Progenitor cell of endocrine pancreas (in vitro differentiated cells): ENCODE measurements around the gene PNPLA5. TPM values are rescaled to one million over a fixed set of nuclear protein-coding genes. Genes with fewer than 3 reads are reported as not detected.

ENCODE experiments used
- DNase-seq: peaks from one replicate; pipeline ENCODE4 v3.0.0; 2021; ENCODE audit warnings: low spot score; ENCODE audit not compliant: unreplicated experiment
- H3K27ac Mint-ChIP-seq: 2 replicates; pipeline ENCODE4 v1.8.0; 2021; ENCODE audit warnings: mild to moderate bottlenecking, moderate library complexity, mixed read lengths
- H3K27me3 Mint-ChIP-seq: 2 replicates; pipeline ENCODE4 v1.8.0; 2021; ENCODE audit warnings: mixed read lengths
- H3K36me3 Mint-ChIP-seq: 2 replicates; pipeline ENCODE4 v1.8.0; 2022; ENCODE audit warnings: mixed read lengths; ENCODE audit not compliant: insufficient read depth
- H3K4me1 Mint-ChIP-seq: 2 replicates; pipeline ENCODE4 v1.8.0; 2021; ENCODE audit warnings: low read depth, mixed read lengths
- H3K4me3 Mint-ChIP-seq: 2 replicates; pipeline ENCODE4 v1.8.0; 2021; ENCODE audit warnings: low read depth, mild to moderate bottlenecking, moderate library complexity, mixed read lengths
- H3K9me3 Mint-ChIP-seq: 2 replicates; pipeline ENCODE4 v1.8.0; 2021; ENCODE audit warnings: low read depth, mixed read lengths
- CTCF ChIP-seq: fragments of 200-600 bp; sonication (generic); IDR thresholded peaks from one replicate; pipeline ENCODE4 v1.5.0; 2021; ENCODE audit warnings: antibody characterized with exemption, mild to moderate bottlenecking; ENCODE audit not compliant: unreplicated experiment
- total RNA-seq: library from RNA; stranded (reverse); gene quantifications from 2 replicates; pipeline ENCODE4 v1.2.1, GENCODE V29; 2021

Gene PNPLA5
- total RNA-seq, 1 donor from 2014 or later, result not detected

- Mint-ChIP-seq H3K4me1 (peaks cover 5% of the 10 kb centered on the region), H3K27ac (no peak overlapping the region), H3K27me3 (peaks cover 2% of the 10 kb centered on the region), H3K4me3 (no peak overlapping the region), H3K9me3 (peaks cover 8% of the 10 kb centered on the region), H3K36me3 (peaks cover 2% of the 10 kb centered on the region)
- no peak for TF ChIP-seq CTCF
- DNase-seq, result no peak
Measured at GRCh38 chr22:43853328-43853931, 38.4 kb downstream of the PNPLA5 start.

GRCh38 chr22:43852573-43853327 lies 39.1 kb downstream of the PNPLA5 start:
- Mint-ChIP-seq H3K9me3 (peaks cover 8% of the 10 kb centered on the region), H3K27ac (no peak overlapping the region), H3K4me3 (no peak overlapping the region), H3K36me3 (peaks cover 2% of the 10 kb centered on the region), H3K27me3 (peaks cover 2% of the 10 kb centered on the region), H3K4me1 (peaks cover 5% of the 10 kb centered on the region)
- DNase-seq, result no peak
- TF ChIP-seq CTCF, result no peak

- Mint-ChIP-seq H3K4me3 (no peak overlapping the region), H3K27me3 (peaks cover 2% of the 10 kb centered on the region), H3K9me3 (peaks cover 2% of the 10 kb centered on the region), H3K36me3 (peaks cover under 1% of the 10 kb centered on the region), H3K27ac (no peak overlapping the region), H3K4me1 (peaks cover 5% of the 10 kb centered on the region)
- no peak for DNase-seq
- no peak for TF ChIP-seq CTCF
Measured at GRCh38 chr22:43851979-43852307, 39.9 kb downstream of the PNPLA5 start.

GRCh38 chr22:43851058-43851978 lies 40.5 kb downstream of the PNPLA5 start:
- Mint-ChIP-seq H3K4me3 (no peak overlapping the region), H3K27ac (no peak overlapping the region), H3K36me3 (no peaks in the 10 kb centered on the region), H3K9me3 (no peaks in the 10 kb centered on the region), H3K27me3 (peaks cover 2% of the 10 kb centered on the region), H3K4me1 (peaks cover 5% of the 10 kb centered on the region)
- no peak for DNase-seq
- no peak for TF ChIP-seq CTCF

- TF ChIP-seq CTCF, result no peak
- H3K27ac Mint-ChIP-seq, result no peak overlapping the region
- H3K9me3 Mint-ChIP-seq, result no peaks in the 10 kb centered on the region
- H3K4me1 Mint-ChIP-seq, result peaks cover 5% of the 10 kb centered on the region
- no peak overlapping the region for H3K4me3 Mint-ChIP-seq
- peaks cover 2% of the 10 kb centered on the region for H3K27me3 Mint-ChIP-seq
- no peak for DNase-seq
- no peaks in the 10 kb centered on the region for H3K36me3 Mint-ChIP-seq
Measured at GRCh38 chr22:43850529-43850928, 41.3 kb downstream of the PNPLA5 start.
